AG04449 (cell line): ENCODE results near the gene CCNB1.
A peak's percentile ranks its signal among the peaks of the same experiment; 100 is the strongest.

ENCODE experiments used
- CTCF ChIA-PET: fragments of 350-600 bp; formaldehyde crosslinking; extraction: SDS; loops from one replicate; lab custom pipeline; 2021; ENCODE audit warnings: antibody characterized with exemption; lab: Yijun Ruan, JAX
- POLR2A ChIA-PET: fragments of 400-600, 350-600 bp; formaldehyde crosslinking; extraction: SDS; loops from one replicate; lab custom pipeline; 2020; ENCODE audit warnings: antibody characterized with exemption, inconsistent platforms; lab: Yijun Ruan, JAX
- DNase-seq: peaks from one replicate; pipeline ENCODE4 v3.0.0-alpha.2; 2010; ENCODE audit warnings: low read depth, low spot score
- H3K4me3 ChIP-seq: 2 replicates; pipeline ENCODE4 v1.5.1; 2011; ENCODE audit warnings: low read depth, mild to moderate bottlenecking, control low read depth, low read length
- CTCF ChIP-seq: IDR thresholded peaks from one replicate; pipeline ENCODE4 v1.5.1; 2011; ENCODE audit warnings: mild to moderate bottlenecking, moderate library complexity, low read length, control low read depth, inconsistent platforms; ENCODE audit not compliant: insufficient read depth; ENCODE audit errors: missing control alignments

Gene CCNB1

GRCh38 chr5:69166686-69167492 lies at the start of gene CCNB1:
TSS of gene CCNB1 (plus strand) at chr5:69167150. CDS start at chr5:69167263, 113 bp downstream.
- ChIA-PET POLR2A (interaction anchor here (1.3 kb wide), 1 partner anchor 23 kb away, joined by 4 read pairs; the partner anchor contains the start of gene CENPH), CTCF (interaction anchor here (0.8 to 3.1 kb wide), 8 partner anchors 9 to 198 kb away, joined by 3 to 9 read pairs (median 4); partner anchors contain the start of genes CCDC125 and SLC30A5)
- H3K4me3 ChIP-seq = peak within 1 kb of the TSS; percentile 85
- DNase-seq = peak; percentile 56
- TF ChIP-seq CTCF = no peak

DNA sequence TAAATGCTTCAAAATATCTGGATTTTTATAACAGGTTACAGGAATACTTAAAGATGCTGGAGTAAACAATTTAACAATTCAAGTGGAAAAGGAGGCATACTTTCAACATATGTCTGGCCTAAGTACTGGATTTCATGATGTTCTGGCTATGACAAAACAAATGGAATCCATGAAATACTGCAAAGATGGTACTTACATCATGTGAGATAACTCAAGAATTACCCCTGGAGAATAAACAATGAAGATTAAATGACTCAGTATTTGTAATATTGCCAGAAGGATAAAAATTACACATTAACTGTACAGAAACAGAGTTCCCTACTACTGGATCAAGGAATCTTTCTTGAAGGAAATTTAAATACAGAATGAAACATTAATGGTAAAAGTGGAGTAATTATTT lies 37.5 kb upstream of the CCNB1 start:
- CTCF ChIA-PET = no interaction called here
- POLR2A ChIA-PET = no interaction called here
- peak; percentile 74 for DNase-seq
- no peak overlapping the region for H3K4me3 ChIP-seq
- no peak for TF ChIP-seq CTCF

DNA sequence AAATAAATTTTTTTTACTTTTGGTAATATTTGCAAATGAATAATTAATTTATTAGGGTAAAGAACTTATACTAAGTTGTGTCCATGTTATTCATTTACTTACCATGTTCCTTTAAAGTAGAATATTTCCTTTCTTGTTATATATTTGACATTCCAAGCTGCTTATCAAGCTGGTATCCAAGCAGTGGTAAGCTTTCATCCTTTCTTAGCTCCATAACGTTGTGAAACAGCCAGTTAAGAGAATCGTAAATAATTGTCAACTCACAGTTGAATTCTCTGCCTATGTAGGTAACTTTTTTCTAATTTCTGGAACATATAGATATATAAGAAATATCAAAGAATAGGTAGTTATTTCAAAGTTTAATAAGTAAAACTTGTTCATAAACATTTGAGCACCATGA lies 36.7 kb upstream of the CCNB1 start:
- H3K4me3 ChIP-seq = no peak overlapping the region
- CTCF ChIA-PET = no interaction called here
- POLR2A ChIA-PET = no interaction called here
- TF ChIP-seq CTCF = no peak
- DNase-seq = no peak

DNA sequence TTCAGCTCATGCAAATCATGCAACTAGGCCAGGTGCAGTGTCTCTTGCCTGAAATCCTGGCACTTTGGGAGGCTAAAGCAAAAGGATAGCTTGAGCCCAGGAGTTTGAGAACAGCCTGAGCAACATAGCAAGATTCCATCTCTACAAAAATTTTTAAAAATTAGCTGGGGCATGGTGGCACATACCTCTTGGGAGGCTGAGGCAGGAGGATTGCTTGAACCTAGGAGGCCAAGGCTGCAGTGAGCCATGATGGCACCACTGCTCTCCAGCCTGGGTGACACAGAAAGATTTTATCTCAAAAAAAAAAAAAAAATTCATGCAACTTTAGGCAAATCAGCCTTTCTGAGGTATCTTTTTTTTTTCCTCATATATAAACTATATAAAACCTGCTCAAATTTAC lies 35.6 kb upstream of the CCNB1 start:
- POLR2A ChIA-PET = no interaction called here
- CTCF ChIA-PET = interaction anchor here (1.1 kb wide), 1 partner anchor 204 kb away, joined by 3 read pairs; no protein-coding TSS in a partner anchor
- no peak for DNase-seq
- no peak for TF ChIP-seq CTCF
- H3K4me3 ChIP-seq = no peak overlapping the region

- ChIA-PET CTCF (interaction anchor here (1.4 to 1.6 kb wide), 2 partner anchors 33 to 201 kb away, joined by 3 read pairs; partner anchors contain the start of gene CCNB1), POLR2A (no interaction called here)
- no peak for DNase-seq
Measured at GRCh38 chr5:69134126-69134525, 32.8 kb upstream of the CCNB1 start.

More at GRCh38 chr5:69134126-69134525, 32.8 kb upstream of the CCNB1 start:
- TF ChIP-seq CTCF = no peak
- H3K4me3 ChIP-seq = no peak overlapping the region
